Stimulated activated CD4-positive, alpha-beta T cell treated with anti-CD3 and anti-CD28 coated beads, Interleukin-4, amount 100 ng/mL, for 1 hour (primary cell): Measurements from ENCODE around the gene PDLIM5.

Source experiments
- DNase-seq: peaks from one replicate; pipeline ENCODE4 v3.0.0-alpha.2; 2020

PDLIM5 gene

DNA sequence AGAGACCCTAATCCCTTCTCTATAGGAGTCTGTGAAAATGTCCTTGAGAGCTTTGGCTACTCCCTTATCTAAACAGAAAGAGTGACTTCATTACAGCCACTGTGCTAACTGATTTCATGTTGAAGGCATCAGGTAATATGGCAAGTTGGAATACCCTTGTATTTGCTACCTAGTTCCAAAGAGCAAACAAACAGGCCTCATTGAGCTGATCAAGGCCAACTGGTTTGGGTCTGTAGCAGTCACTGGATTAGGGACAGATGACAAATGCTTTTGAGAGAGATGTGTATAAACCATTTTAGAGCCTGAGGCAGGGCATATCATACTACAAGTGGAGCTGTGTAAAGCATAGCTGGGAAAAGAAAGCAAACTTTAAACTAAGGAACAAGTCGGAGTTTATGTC, 22.9 kb upstream of the PDLIM5 start:
- DNase-seq: no peak

GRCh38 chr4:94430406-94430805, 21.3 kb upstream of the PDLIM5 start:
- DNase-seq: no peak

- no peak for DNase-seq
These were observed 20.4 kb upstream of the PDLIM5 start for GRCh38 chr4:94431388-94431787.

DNA sequence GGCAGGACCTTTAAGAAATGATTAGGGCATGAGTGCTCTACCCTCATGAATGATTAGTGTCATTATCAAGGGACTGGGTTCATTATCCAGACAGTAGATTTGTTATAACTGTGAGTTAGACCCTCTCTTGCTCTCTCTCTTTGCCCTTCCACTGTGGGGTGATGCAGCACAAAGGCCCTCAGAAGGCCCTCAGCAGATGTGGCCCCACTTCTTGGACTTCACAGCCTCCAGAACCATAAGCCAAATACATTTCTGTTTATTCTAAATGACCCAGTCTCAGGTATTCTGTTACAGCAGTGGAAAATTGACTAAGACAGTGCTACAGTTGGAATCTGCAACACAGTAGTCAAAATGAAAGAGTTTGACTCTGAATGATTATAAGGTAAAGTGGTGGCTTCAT, 17.2 kb upstream of the PDLIM5 start:
- DNase-seq: no peak

GRCh38 chr4:94435874-94436273, 15.9 kb upstream of the PDLIM5 start:
- DNase-seq: no peak

DNA sequence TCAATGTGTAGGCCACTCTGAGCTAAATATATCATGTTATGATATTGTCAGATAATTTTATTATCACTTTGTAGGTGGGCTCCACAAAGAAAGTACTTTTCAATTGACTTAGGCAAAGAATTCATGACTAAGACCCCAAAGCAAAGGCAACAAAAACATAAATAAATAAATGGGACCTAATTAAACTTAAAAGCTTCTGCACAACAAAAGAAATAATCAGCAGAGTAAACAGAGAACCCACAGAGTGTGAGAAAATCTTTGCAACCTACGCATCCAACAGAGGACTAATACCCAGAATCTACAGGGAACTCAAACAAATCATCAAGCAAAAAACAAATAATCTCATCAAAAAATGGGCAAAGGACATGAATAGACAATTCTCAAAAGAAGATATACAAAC, 15.2 kb upstream of the PDLIM5 start:
- no peak for DNase-seq

- no peak for DNase-seq
These were observed 12.1 kb upstream of the PDLIM5 start for GRCh38 chr4:94439606-94440005.

GRCh38 chr4:94441838-94442237, 9.9 kb upstream of the PDLIM5 start:
- DNase-seq: no peak

GRCh38 chr4:94442251-94442650, 9.5 kb upstream of the PDLIM5 start:
- DNase-seq: no peak

- no peak for DNase-seq
These were observed 5.4 kb upstream of the PDLIM5 start for GRCh38 chr4:94446386-94446785.

DNA sequence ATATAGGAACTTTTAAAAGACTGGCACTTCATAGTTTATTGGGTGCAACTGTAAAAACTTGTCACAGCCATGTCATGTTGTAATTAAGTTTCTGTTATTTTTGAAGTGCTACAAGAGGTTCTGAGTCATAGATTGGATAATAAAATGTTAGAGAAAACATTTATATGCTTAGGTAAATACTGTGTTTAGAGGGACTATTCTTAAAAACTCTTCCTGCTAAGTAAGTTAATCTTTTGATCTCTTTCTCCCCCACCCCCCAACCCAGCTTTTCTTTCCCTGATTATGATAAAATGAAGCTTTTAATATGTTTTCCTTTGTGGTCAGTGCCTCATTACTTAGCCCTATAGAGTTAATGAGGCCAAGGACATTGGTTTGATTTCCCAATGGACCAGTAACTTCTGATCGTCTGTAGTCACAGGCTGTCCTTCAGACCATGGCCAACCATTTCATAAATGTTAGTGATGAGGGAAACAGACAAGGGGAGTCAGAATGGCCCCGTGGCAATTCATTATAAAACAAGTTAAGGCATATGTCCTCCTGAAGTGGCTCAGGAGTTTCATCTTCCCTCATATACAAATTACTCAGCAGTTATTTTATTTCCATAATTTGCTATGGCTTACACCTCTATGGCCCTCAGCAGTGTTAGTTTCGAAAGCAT, 3.9 kb upstream of the PDLIM5 start:
- DNase-seq: no peak

DNA sequence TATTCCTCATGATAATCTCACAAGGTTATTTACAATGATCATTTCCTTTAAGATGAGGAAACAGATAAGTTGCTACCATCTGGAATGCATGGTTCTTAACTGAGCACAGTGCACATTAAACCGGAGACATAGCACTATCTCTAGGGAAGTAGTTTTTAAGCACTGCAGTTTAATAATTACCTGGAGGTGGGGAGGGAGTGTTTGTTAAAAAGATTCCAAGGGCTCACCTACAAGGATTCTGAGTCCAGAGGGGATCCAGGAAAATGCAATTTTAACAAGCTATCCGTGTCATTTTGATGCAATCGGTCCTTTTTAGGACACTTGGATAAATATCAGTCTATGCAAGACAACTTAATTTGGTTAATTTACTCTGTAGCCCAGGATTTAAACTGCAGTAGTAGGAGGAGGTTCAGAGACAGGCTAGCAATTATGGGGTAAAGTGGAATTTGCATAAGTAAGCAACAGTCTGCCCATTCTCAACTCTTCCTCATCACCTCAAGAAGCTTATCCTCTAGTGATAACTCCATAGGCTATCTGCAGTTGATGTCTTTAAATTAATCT, 2.8 kb upstream of the PDLIM5 start:
- DNase-seq: no peak

- DNase-seq: no peak
These were observed 569 bp upstream of the PDLIM5 start for GRCh38 chr4:94451051-94451694.

DNA sequence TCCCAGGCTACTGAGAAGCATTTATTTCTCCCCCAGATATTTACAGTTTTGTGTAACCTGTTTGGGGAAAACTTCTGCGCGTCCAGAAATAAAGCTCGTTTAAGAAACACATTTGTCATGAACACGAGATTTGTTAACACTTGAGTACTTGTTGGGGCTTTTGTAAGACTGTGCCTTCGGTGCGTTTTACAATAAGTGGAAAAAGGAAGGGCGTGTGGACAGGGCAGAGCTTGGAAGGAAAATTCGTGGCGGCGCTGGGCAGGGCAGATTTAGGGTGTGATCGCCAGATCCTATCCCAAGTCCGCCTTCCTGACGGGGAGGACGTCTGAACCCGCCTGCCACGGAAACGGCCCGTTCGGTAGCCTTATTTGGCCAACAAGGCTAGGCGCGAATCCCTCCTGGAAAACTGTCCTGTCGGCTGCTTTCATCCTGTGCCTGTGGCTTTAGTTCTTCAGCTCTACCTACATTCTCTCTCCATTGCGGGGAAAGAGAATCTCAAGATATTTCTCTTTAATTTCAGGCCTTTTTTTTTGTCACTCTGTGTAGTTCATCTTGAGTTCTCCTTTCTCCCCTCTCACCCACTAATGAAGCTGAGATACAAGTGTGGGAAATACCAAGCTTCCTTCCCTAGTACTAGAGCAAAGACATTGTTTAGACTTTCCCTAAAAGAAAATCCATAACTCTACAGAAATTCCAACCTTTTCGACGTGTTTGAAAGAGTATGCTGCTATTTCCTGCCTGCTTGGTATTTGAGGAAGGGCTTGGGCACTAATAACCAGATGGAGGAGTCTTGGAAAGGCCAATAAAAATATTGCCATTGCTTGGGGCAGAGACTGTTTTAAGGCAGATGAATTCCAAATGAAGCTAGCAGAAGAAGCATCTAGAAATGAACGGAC, 982 bp downstream of the PDLIM5 start:
- DNase-seq: peak; percentile 8

GRCh38 chr4:94453391-94453963, 1.7 kb downstream of the PDLIM5 start:
- DNase-seq: no peak

- DNase-seq: no peak
These were observed 2.7 kb downstream of the PDLIM5 start for GRCh38 chr4:94454405-94454804.

- DNase-seq: no peak
These were observed 3.3 kb downstream of the PDLIM5 start for GRCh38 chr4:94455081-94455480.

- no peak for DNase-seq
These were observed 6.0 kb downstream of the PDLIM5 start for GRCh38 chr4:94457692-94458106.

DNA sequence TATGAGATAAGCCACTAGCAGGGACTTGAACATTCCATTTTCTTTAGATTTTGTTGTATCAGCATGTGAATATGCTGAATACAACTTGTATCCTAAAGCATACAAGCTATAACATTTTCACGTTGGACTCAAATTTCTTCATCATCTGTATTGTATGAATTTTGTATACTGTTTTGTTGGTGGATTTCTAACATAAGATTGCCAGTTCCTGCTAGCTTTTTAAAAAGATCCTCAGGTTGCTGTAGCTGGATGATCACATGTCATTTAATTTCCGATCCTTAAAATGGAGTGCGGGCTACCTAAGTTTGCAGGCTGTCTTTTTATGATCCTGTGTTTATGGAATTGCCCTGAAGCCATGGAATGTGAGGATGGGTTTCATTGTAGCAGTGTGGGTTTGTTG, 6.9 kb downstream of the PDLIM5 start:
- DNase-seq: no peak

- no peak for DNase-seq
These were observed 7.9 kb downstream of the PDLIM5 start for GRCh38 chr4:94459462-94460161.

DNA sequence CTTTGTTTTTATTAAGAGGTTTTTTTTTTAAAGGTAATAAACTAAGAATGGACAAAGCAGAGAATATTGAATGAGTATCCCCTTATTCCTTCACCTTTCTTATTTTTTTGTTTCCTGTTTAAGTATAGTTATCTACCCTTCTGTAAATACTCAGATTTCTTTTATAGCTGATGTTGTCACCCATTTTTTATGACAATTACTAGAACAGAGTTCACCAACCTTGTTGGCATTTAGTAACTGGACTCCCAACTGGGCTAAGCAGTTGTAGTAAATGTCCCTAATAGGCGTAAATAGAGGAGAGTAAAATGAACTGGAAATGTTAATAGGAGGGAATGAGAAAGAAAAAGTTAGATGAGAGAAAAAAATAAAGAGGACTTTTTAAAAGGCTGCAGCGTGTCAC, 9.8 kb downstream of the PDLIM5 start:
- no peak for DNase-seq

- no peak for DNase-seq
These were observed 10.8 kb downstream of the PDLIM5 start for GRCh38 chr4:94462572-94462971.

DNA sequence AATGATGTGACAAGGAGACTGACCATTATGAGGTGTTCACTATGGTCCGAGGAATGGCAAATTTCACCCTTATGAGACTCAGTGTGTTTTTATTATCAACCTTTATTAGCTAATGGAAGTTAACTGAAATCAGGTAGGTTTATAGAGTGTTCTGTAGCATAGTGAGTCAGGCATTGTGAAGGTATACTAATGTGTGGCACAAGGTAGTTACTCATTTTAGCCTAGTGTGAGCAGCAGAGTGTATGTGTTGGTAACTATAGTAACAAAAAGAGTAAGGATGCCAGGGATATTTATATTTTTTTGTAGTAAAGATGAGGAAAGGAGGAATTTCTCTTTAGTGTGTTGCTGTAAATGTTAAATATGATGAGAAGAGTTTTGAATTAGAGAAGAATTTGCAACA, 12.0 kb downstream of the PDLIM5 start:
- DNase-seq: no peak
